HG02642 (cell line): ENCODE measurements around the gene MMEL1.
A peak's percentile ranks its signal among the peaks of the same experiment; 100 is the strongest.

Source experiments
- ATAC-seq: cut with Tn5 transposase; IDR thresholded peaks from one replicate; pipeline ENCODE4 v1.9.1; 2021; ENCODE audit warnings: mild to moderate bottlenecking; ENCODE audit not compliant: unreplicated experiment, poor library complexity

MMEL1 gene

GRCh38 chr1:2643414-2644077 is 10.7 kb upstream of the MMEL1 start:
- no peak for ATAC-seq

- peak; percentile 73 for ATAC-seq
Observed at GRCh38 chr1:2642560-2643413, 10.0 kb upstream of the MMEL1 start.

- no peak for ATAC-seq
Observed at GRCh38 chr1:2642131-2642559, 9.3 kb upstream of the MMEL1 start.

GRCh38 chr1:2641381-2642130 is 8.7 kb upstream of the MMEL1 start:
- no peak for ATAC-seq

- ATAC-seq, result no peak
Observed at GRCh38 chr1:2640626-2641025, 7.8 kb upstream of the MMEL1 start.

- no peak for ATAC-seq
Observed at GRCh38 chr1:2639607-2640521, 7.0 kb upstream of the MMEL1 start.

- no peak for ATAC-seq
Observed at GRCh38 chr1:2639203-2639602, 6.4 kb upstream of the MMEL1 start.

- ATAC-seq, result no peak
Observed at GRCh38 chr1:2638466-2639115, 5.8 kb upstream of the MMEL1 start.

- ATAC-seq, result no peak
Observed at GRCh38 chr1:2637442-2638145, 4.8 kb upstream of the MMEL1 start.

- no peak for ATAC-seq
Observed at GRCh38 chr1:2636733-2637132, 3.9 kb upstream of the MMEL1 start.

- ATAC-seq, result no peak
Observed at GRCh38 chr1:2635361-2636010, 2.7 kb upstream of the MMEL1 start.

- no peak for ATAC-seq
Observed at GRCh38 chr1:2633936-2634491, 1.2 kb upstream of the MMEL1 start.

- no peak for ATAC-seq
Observed at GRCh38 chr1:2633366-2633935, 635 bp upstream of the MMEL1 start.

- no peak for ATAC-seq
Observed at GRCh38 chr1:2632051-2632430, 775 bp downstream of the MMEL1 start.

- ATAC-seq, result no peak
Observed at GRCh38 chr1:2631136-2632050, 1.4 kb downstream of the MMEL1 start.

- ATAC-seq, result no peak
Observed at GRCh38 chr1:2630498-2631135, 2.2 kb downstream of the MMEL1 start.
